ENCODE measurements around the gene SLC38A10.
"Not testable (repeated sequence)": the region's sequence is repeated elsewhere in the genome, so short reads cannot be mapped to it uniquely, and the experiment has no call there.

The SLC38A10 gene

GRCh38 chr17:81238815-81239713 lies 56.0 kb downstream of the SLC38A10 start, which contains the start of the genes NDUFAF8 and TEPSIN:
NDUFAF8 (plus strand) TSS chr17:81239318; CDS start chr17:81239364, 46 bp downstream.
TEPSIN (minus strand) TSS chr17:81239055; CDS start chr17:81239033, 22 bp downstream.
- peak; percentile 99 for FAIRE-seq

- no peak for FAIRE-seq
Observed at GRCh38 chr17:81238490-81238814, 56.7 kb downstream of the SLC38A10 start.

- FAIRE-seq = no peak
Observed at GRCh38 chr17:81237591-81238489, 57.3 kb downstream of the SLC38A10 start.

GRCh38 chr17:81236784-81237183 lies 58.3 kb downstream of the SLC38A10 start:
- no peak for FAIRE-seq

GRCh38 chr17:81235822-81236740 lies 59.0 kb downstream of the SLC38A10 start:
- no peak for FAIRE-seq

GRCh38 chr17:81234940-81235821 lies 59.9 kb downstream of the SLC38A10 start:
- FAIRE-seq = no peak

GRCh38 chr17:81234506-81234855 lies 60.6 kb downstream of the SLC38A10 start:
- no peak for FAIRE-seq

- no peak for FAIRE-seq
Observed at GRCh38 chr17:81233811-81234505, 61.1 kb downstream of the SLC38A10 start.

GRCh38 chr17:81233316-81233715 lies 61.8 kb downstream of the SLC38A10 start:
- FAIRE-seq = no peak

- no peak for FAIRE-seq
Observed at GRCh38 chr17:81232616-81233241, 62.4 kb downstream of the SLC38A10 start.

GRCh38 chr17:81231766-81232581 lies 63.1 kb downstream of the SLC38A10 start:
- FAIRE-seq = no peak

- no peak for FAIRE-seq
Observed at GRCh38 chr17:81231121-81231645, 63.9 kb downstream of the SLC38A10 start.

- FAIRE-seq = no peak
Observed at GRCh38 chr17:81230043-81230820, 64.9 kb downstream of the SLC38A10 start.

GRCh38 chr17:81229666-81229920 lies 65.5 kb downstream of the SLC38A10 start:
- no peak for FAIRE-seq

GRCh38 chr17:81228834-81229665 lies 66.1 kb downstream of the SLC38A10 start:
- FAIRE-seq = no peak

- no peak for FAIRE-seq
Observed at GRCh38 chr17:81228420-81228819, 66.7 kb downstream of the SLC38A10 start.

GRCh38 chr17:81227630-81228029 lies 67.5 kb downstream of the SLC38A10 start:
- not testable (repeated sequence) for FAIRE-seq

GRCh38 chr17:81223762-81224130 lies 71.4 kb downstream of the SLC38A10 start:
- FAIRE-seq = no peak
